ENCODE results near the gene KLHL35.

DNA sequence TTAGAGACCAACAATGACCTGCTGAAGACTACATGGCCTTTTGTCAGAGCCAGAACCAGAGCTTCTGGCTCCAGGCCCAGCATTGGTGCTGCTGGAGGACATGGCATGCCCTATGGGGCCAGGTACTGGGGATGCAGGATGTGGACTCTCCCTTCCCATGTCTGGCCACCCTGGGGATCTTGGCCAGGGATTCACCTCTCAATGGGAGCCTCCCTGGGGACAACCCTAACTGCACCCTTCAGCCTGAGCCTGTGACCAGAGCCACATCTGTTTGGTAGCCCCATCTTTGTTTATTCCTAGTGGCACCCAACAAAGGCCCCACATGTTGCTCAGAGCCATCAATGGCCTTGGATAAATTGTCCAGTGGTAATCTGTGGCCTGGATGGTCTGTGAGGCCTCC lies 5.8 kb downstream of the KLHL35 start:
- TF ChIP-seq, protein P1, sequence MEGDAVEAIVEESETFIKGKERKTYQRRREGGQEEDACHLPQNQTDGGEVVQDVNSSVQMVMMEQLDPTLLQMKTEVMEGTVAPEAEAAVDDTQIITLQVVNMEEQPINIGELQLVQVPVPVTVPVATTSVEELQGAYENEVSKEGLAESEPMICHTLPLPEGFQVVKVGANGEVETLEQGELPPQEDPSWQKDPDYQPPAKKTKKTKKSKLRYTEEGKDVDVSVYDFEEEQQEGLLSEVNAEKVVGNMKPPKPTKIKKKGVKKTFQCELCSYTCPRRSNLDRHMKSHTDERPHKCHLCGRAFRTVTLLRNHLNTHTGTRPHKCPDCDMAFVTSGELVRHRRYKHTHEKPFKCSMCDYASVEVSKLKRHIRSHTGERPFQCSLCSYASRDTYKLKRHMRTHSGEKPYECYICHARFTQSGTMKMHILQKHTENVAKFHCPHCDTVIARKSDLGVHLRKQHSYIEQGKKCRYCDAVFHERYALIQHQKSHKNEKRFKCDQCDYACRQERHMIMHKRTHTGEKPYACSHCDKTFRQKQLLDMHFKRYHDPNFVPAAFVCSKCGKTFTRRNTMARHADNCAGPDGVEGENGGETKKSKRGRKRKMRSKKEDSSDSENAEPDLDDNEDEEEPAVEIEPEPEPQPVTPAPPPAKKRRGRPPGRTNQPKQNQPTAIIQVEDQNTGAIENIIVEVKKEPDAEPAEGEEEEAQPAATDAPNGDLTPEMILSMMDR (IDR thresholded peaks at IDR 0.05) = no peak
- TF ChIP-seq POLR2A (IDR thresholded peaks at IDR 0.05) = no peak
